HG03025 (cell line): ENCODE results near the gene AHCTF1.

Source experiments
- ATAC-seq: cut with Tn5 transposase; IDR thresholded peaks from one replicate; pipeline ENCODE4 v1.9.1; 2021; ENCODE audit warnings: mild to moderate bottlenecking, moderate library complexity; ENCODE audit not compliant: unreplicated experiment, low FRiP score

AHCTF1 gene

GRCh38 chr1:246801241-246802020 is 130.3 kb downstream of the AHCTF1 start:
- ATAC-seq, result no peak

GRCh38 chr1:246800756-246801155 is 131.0 kb downstream of the AHCTF1 start:
- ATAC-seq, result no peak

GRCh38 chr1:246800356-246800755 is 131.4 kb downstream of the AHCTF1 start:
- ATAC-seq, result no peak

GRCh38 chr1:246798606-246799496 is 132.9 kb downstream of the AHCTF1 start:
- no peak for ATAC-seq

GRCh38 chr1:246798107-246798506 is 133.6 kb downstream of the AHCTF1 start:
- no peak for ATAC-seq

- ATAC-seq, result no peak
These were observed 134.2 kb downstream of the AHCTF1 start for GRCh38 chr1:246797597-246797996.

- no peak for ATAC-seq
These were observed 134.6 kb downstream of the AHCTF1 start for GRCh38 chr1:246797157-246797556.

GRCh38 chr1:246795906-246796694 is 135.6 kb downstream of the AHCTF1 start:
- no peak for ATAC-seq

GRCh38 chr1:246794828-246795671 is 136.7 kb downstream of the AHCTF1 start:
- no peak for ATAC-seq

- no peak for ATAC-seq
These were observed 137.5 kb downstream of the AHCTF1 start for GRCh38 chr1:246794048-246794827.

- no peak for ATAC-seq
These were observed 138.3 kb downstream of the AHCTF1 start for GRCh38 chr1:246793356-246793896.

- ATAC-seq, result no peak
These were observed 139.1 kb downstream of the AHCTF1 start for GRCh38 chr1:246792603-246793002.

GRCh38 chr1:246791303-246791918 is 140.3 kb downstream of the AHCTF1 start:
- ATAC-seq, result no peak

GRCh38 chr1:246790833-246791232 is 140.9 kb downstream of the AHCTF1 start:
- ATAC-seq, result no peak

GRCh38 chr1:246790364-246790763 is 141.4 kb downstream of the AHCTF1 start:
- ATAC-seq, result no peak

- ATAC-seq, result no peak
These were observed 142.1 kb downstream of the AHCTF1 start for GRCh38 chr1:246789454-246790339.
